GM19463 (cell line): ENCODE data around the gene C1orf146.
"Not testable (repeated sequence)": the region's sequence is repeated elsewhere in the genome, so short reads cannot be mapped to it uniquely, and the experiment has no call there.

Experiments used
- ATAC-seq: cut with Tn5 transposase; IDR thresholded peaks from one replicate; pipeline ENCODE4 v1.9.1; 2021; ENCODE audit warnings: mild to moderate bottlenecking, moderate library complexity; ENCODE audit not compliant: unreplicated experiment

The C1orf146 gene

GRCh38 chr1:92217721-92218120 lies at the start of gene C1orf146:
TSS of gene C1orf146 (plus strand) at chr1:92217915. CDS start at chr1:92231421, 13,506 bp downstream.
- no peak for ATAC-seq

- no peak for ATAC-seq
Measured at GRCh38 chr1:92168657-92169056, 49.1 kb upstream of the C1orf146 start.

GRCh38 chr1:92169214-92170005 lies 48.3 kb upstream of the C1orf146 start:
- ATAC-seq: no peak

- no peak for ATAC-seq
Measured at GRCh38 chr1:92184632-92185031, 33.1 kb upstream of the C1orf146 start.

GRCh38 chr1:92186081-92186480 lies 31.6 kb upstream of the C1orf146 start:
- ATAC-seq: no peak

GRCh38 chr1:92188436-92189255 lies 29.1 kb upstream of the C1orf146 start:
- ATAC-seq: no peak

- no peak for ATAC-seq
Measured at GRCh38 chr1:92191726-92192125, 26.0 kb upstream of the C1orf146 start.

GRCh38 chr1:92192246-92192645 lies 25.5 kb upstream of the C1orf146 start:
- ATAC-seq: no peak

GRCh38 chr1:92194511-92194910 lies 23.2 kb upstream of the C1orf146 start:
- ATAC-seq: no peak

- ATAC-seq: no peak
Measured at GRCh38 chr1:92201973-92202372, 15.7 kb upstream of the C1orf146 start.

GRCh38 chr1:92203105-92203504 lies 14.6 kb upstream of the C1orf146 start:
- no peak for ATAC-seq

- no peak for ATAC-seq
Measured at GRCh38 chr1:92210701-92211100, 7.0 kb upstream of the C1orf146 start.

GRCh38 chr1:92211166-92211565 lies 6.5 kb upstream of the C1orf146 start:
- ATAC-seq: no peak

GRCh38 chr1:92218559-92218958 lies 844 bp downstream of the C1orf146 start:
- ATAC-seq: no peak

- ATAC-seq: no peak
Measured at GRCh38 chr1:92219028-92219427, 1.3 kb downstream of the C1orf146 start.

- ATAC-seq: no peak
Measured at GRCh38 chr1:92228401-92228800, 10.7 kb downstream of the C1orf146 start.

- no peak for ATAC-seq
Measured at GRCh38 chr1:92230736-92231135, 13.0 kb downstream of the C1orf146 start.

GRCh38 chr1:92240034-92240433 lies 22.3 kb downstream of the C1orf146 start:
- ATAC-seq: no peak

- no peak for ATAC-seq
Measured at GRCh38 chr1:92244376-92244775, 26.7 kb downstream of the C1orf146 start.

- not testable (repeated sequence) for ATAC-seq
Measured at GRCh38 chr1:92254714-92255113, 37.0 kb downstream of the C1orf146 start.

GRCh38 chr1:92259350-92259749 lies 41.6 kb downstream of the C1orf146 start:
- no peak for ATAC-seq

- no peak for ATAC-seq
Measured at GRCh38 chr1:92262516-92262915, 44.8 kb downstream of the C1orf146 start.
